IMR-90 (cell line): ENCODE data around the gene RAC3. TPM values are rescaled to one million over a fixed set of nuclear protein-coding genes. Genes with fewer than 3 reads are reported as not detected.

Experiments
- ATAC-seq: fragments of 200-7000 bp; cut with Tn5 transposase; 2 replicates; pipeline ENCODE4 v1.9.1; 2020; ENCODE audit warnings: low read depth, mild to moderate bottlenecking, moderate library complexity
- BruUV-seq: library from RNA; stranded (reverse); fragments of 400-500 nt; replicated peaks from 2 replicates; lab custom pipeline; 2021; lab: Mats Ljungman, UMichigan
- CTCF ChIA-PET: fragments of 300-600 bp; formaldehyde crosslinking; extraction: SDS; loops from one replicate; lab custom pipeline; 2021; ENCODE audit warnings: antibody characterized with exemption; lab: Yijun Ruan, JAX
- POLR2A ChIA-PET: fragments of 300-600 bp; sonication (Branson Sonifier 250); formaldehyde crosslinking; loops from one replicate; lab custom pipeline; 2022; ENCODE audit warnings: antibody characterized with exemption; ENCODE audit not compliant: unreplicated experiment; lab: Charles Lee
- DNase-seq: peaks from one replicate; pipeline ENCODE4 v3.0.0; 2013
- H2AFZ ChIP-seq: replicated peaks from 2 replicates; pipeline ENCODE3; 2013; ENCODE audit warnings: low read length, mild to moderate bottlenecking; ENCODE audit not compliant: poor library complexity
- H2AK5ac ChIP-seq: 2 replicates; pipeline ENCODE4 v1.6.1; 2013; ENCODE audit warnings: low read depth, low read length, inconsistent platforms
- H2AK9ac ChIP-seq: replicated peaks from 2 replicates; pipeline ENCODE3; 2013; ENCODE audit warnings: mild to moderate bottlenecking, low read depth, low read length, moderate library complexity; ENCODE audit not compliant: poor library complexity
- H2BK120ac ChIP-seq: 2 replicates; pipeline ENCODE4 v1.6.1; 2013; ENCODE audit warnings: low read depth, low read length, inconsistent platforms
- H2BK15ac ChIP-seq: 3 replicates; pipeline ENCODE4 v1.6.1; 2013; ENCODE audit warnings: low read depth, low read length, inconsistent platforms
- H2BK20ac ChIP-seq: 2 replicates; pipeline ENCODE4 v1.6.1; 2013; ENCODE audit warnings: low read depth, mild to moderate bottlenecking, inconsistent platforms, low read length, moderate library complexity
- H2BK5ac ChIP-seq: 2 replicates; pipeline ENCODE4 v1.6.1; 2013; ENCODE audit warnings: mild to moderate bottlenecking, low read depth, low read length, inconsistent platforms; ENCODE audit not compliant: poor library complexity, severe bottlenecking
- H3K14ac ChIP-seq: replicated peaks from 2 replicates; pipeline ENCODE4 v1.6.1; 2013; ENCODE audit warnings: low read depth, low read length, inconsistent platforms
- H3K18ac ChIP-seq: 2 replicates; pipeline ENCODE4 v1.6.1; 2013; ENCODE audit warnings: low read depth, low read length, control low read depth
- H3K23ac ChIP-seq: 2 replicates; pipeline ENCODE4 v1.6.1; 2013; ENCODE audit warnings: low read depth, low read length, inconsistent platforms
- H3K27ac ChIP-seq: 2 replicates; pipeline ENCODE4 v1.5.1; 2013; ENCODE audit warnings: mild to moderate bottlenecking, control low read depth, low read length; ENCODE audit not compliant: insufficient read depth
- H3K27me3 ChIP-seq: 2 replicates; pipeline ENCODE4 v1.6.1; 2013; ENCODE audit warnings: low read length; ENCODE audit not compliant: control insufficient read depth, insufficient read depth
- H3K36me3 ChIP-seq: 2 replicates; pipeline ENCODE4 v1.6.1; 2013; ENCODE audit warnings: low read length, mixed read lengths; ENCODE audit not compliant: control insufficient read depth, insufficient read depth
- H3K4ac ChIP-seq: 2 replicates; pipeline ENCODE4 v1.6.1; 2013; ENCODE audit warnings: low read depth, low read length, inconsistent platforms
- H3K4me1 ChIP-seq: 2 replicates; pipeline ENCODE4 v1.6.1; 2013; ENCODE audit warnings: low read length, mixed read lengths; ENCODE audit not compliant: control insufficient read depth, insufficient read depth
- H3K4me2 ChIP-seq: 2 replicates; pipeline ENCODE4 v1.6.1; 2013; ENCODE audit warnings: low read depth, mild to moderate bottlenecking, control low read depth, low read length, moderate library complexity
- H3K4me3 ChIP-seq: 2 replicates; pipeline ENCODE4 v1.5.1; 2013; ENCODE audit warnings: low read depth, mild to moderate bottlenecking, control low read depth, low read length, moderate library complexity; ENCODE audit not compliant: insufficient read depth
- H3K56ac ChIP-seq: 2 replicates; pipeline ENCODE4 v1.6.1; 2013; ENCODE audit warnings: low read length, inconsistent platforms; ENCODE audit not compliant: insufficient read depth; ENCODE audit errors: extremely low read depth
- H3K79me1 ChIP-seq, 2 experiments: 2 replicates each; pipeline ENCODE4 v1.6.1; 2013; ENCODE audit warnings: low read length in 2 of 2, inconsistent platforms in 1 of 2, low read depth in 1 of 2
- H3K9ac ChIP-seq: 2 replicates; pipeline ENCODE4 v1.6.1; 2013; ENCODE audit warnings: low read depth, low read length, control low read depth
- H3K9me1 ChIP-seq: 2 replicates; pipeline ENCODE4 v1.6.1; 2013; ENCODE audit warnings: low read length, inconsistent platforms; ENCODE audit not compliant: insufficient read depth
- H3K9me3 ChIP-seq: 2 replicates; pipeline ENCODE4 v1.6.1; 2013; ENCODE audit warnings: low read length; ENCODE audit not compliant: control insufficient read depth, insufficient read depth
- H4K20me1 ChIP-seq: 2 replicates; pipeline ENCODE4 v1.6.1; 2013; ENCODE audit warnings: low read length, inconsistent platforms; ENCODE audit not compliant: insufficient read depth
- H4K5ac ChIP-seq: 2 replicates; pipeline ENCODE4 v1.6.1; 2013; ENCODE audit warnings: mild to moderate bottlenecking, low read depth, low read length, control low read depth
- H4K8ac ChIP-seq, 2 experiments: 2 replicates each; pipeline ENCODE4 v1.6.1; 2013; ENCODE audit warnings: low read depth in 2 of 2, low read length in 2 of 2, control low read depth in 1 of 2, inconsistent platforms in 1 of 2
- H4K91ac ChIP-seq: 2 replicates; pipeline ENCODE4 v1.6.1; 2013; ENCODE audit warnings: low read depth, low read length, inconsistent platforms; ENCODE audit not compliant: insufficient read depth
- FOS ChIP-seq: fragments of 150-350 bp; IDR thresholded peaks from 2 replicates; pipeline ENCODE4 v1.6.1; 2016; ENCODE audit warnings: low read depth, low read length
- WGBS, 2 experiments: methylation state at CpG; one replicate each; pipeline versions ENCODE4 v1.1.5 to v1.1.7; 2013; ENCODE audit warnings: missing lambda C conversion rate in 2 of 2; ENCODE audit not compliant: insufficient read length in 1 of 2; ENCODE audit errors: extremely low coverage in 2 of 2; 5-methylcytosine and 5-hydroxymethylcytosine counted together
- dilution Hi-C: fragments of 300-500 bp; cut with HindIII; formaldehyde crosslinking; loops from one replicate; pipeline ENCODE4 v1.14.3; 2018; ENCODE audit warnings: low sequenced_read_pairs; ENCODE audit not compliant: unreplicated experiment
- in situ Hi-C: fragments of 300-500 bp; cut with MboI; formaldehyde crosslinking; loops from 3 replicates; pipeline ENCODE4 v1.14.3; 2019; ENCODE audit warnings: low sequenced_read_pairs, inconsistent platforms, mixed read lengths
- intact Hi-C: fragments of 100-400 bp; cut with micrococcal nuclease; formaldehyde crosslinking; loops from 2 replicates; pipeline ENCODE4 v1.10.0; 2022
- polyA plus RNA-seq, 3 experiments: library from polyadenylated mRNA; depleted of rRNA; stranded (reverse); fragments of >200 nt; gene quantifications; 2 replicates each; pipeline ENCODE4 v1.2.3, GENCODE V29; 2012; ENCODE audit warnings: low replicate concordance in 1 of 3
- total RNA-seq: library from RNA; depleted of rRNA; stranded (reverse); fragments of >200 nt; gene quantifications from 2 replicates; pipeline ENCODE4 v1.2.3, GENCODE V29; 2012

The RAC3 gene
- total and polyA plus RNA-seq, 2 of the 4 experiments (the other 2 are of a cell fraction), result 5.7 to 23.4 TPM

- no CpG with 5 or more reads among the region's 6 CpGs for WGBS, 2 experiments
Observed at GRCh38 chr17:82007228-82007494, 24.3 kb upstream of the RAC3 start.

More at GRCh38 chr17:82007228-82007494, 24.3 kb upstream of the RAC3 start:
- BruUV-seq, result no TSS peak
- in situ Hi-C loops (no loop called here), intact Hi-C loops (no loop called here), dilution Hi-C loops (no loop called here)
- peaks cover 11 to 32% of the 10 kb centered on the region in 2 experiments; a peak in 3 of 4 replicates for H3K79me1 ChIP-seq
- TF ChIP-seq FOS, result no peak
- no peaks in the 10 kb centered on the region for H3K9me3 ChIP-seq
- H3K27ac ChIP-seq, result no peak overlapping the region
- no peak overlapping the region for H3K23ac ChIP-seq
- DNase-seq (no peak), ATAC-seq (no peak)
- H4K20me1 ChIP-seq, result peaks cover 3% of the 10 kb centered on the region; the same call in 1 of the 2 replicates
- no peak overlapping the region for H4K5ac ChIP-seq
- H3K36me3 ChIP-seq, result peaks cover 3% of the 10 kb centered on the region; the same call in 1 of the 2 replicates
- H2BK5ac ChIP-seq, result no peak overlapping the region
- no peak overlapping the region for H4K8ac ChIP-seq
- H3K18ac ChIP-seq, result no peak overlapping the region
- no peak overlapping the region for H2AFZ ChIP-seq
- H2BK20ac ChIP-seq, result no peak overlapping the region
- no peak overlapping the region for H3K56ac ChIP-seq
- H3K27me3 ChIP-seq, result no peaks in the 10 kb centered on the region
- 0 out of 2 replicates have a peak overlapping the region, but pooled peaks have one; percentile 36 for H2AK5ac ChIP-seq
- H3K9ac ChIP-seq, result no peak overlapping the region
- H3K4ac ChIP-seq, result peak overlapping the region; percentile 44
- ChIA-PET POLR2A (no interaction called here), CTCF (no interaction called here)
- H3K4me3 ChIP-seq, result no peak overlapping the region
- no peak overlapping the region for H4K91ac ChIP-seq
- peaks cover 18% of the 10 kb centered on the region for H3K9me1 ChIP-seq
- 0 out of 2 replicates have a peak overlapping the region, but pooled peaks have one; percentile 39 for H3K14ac ChIP-seq
- H2AK9ac ChIP-seq, result peak overlapping the region; percentile 95
- no peak overlapping the region for H3K4me2 ChIP-seq
- peaks cover 27% of the 10 kb centered on the region for H3K4me1 ChIP-seq
- no peak overlapping the region for H2BK120ac ChIP-seq
- H2BK15ac ChIP-seq, result no peak overlapping the region
